Prostate gland (tissue), 2 donors: ENCODE measurements around the gene LSM3. TPM values are rescaled to one million over a fixed set of nuclear protein-coding genes. Genes with fewer than 3 reads are reported as not detected.

Experiments
- DNase-seq: peaks from one replicate; pipeline ENCODE4 v3.0.0-alpha.2; 2019; ENCODE audit warnings: low spot score
- H3K27ac ChIP-seq, 2 donors: fragments of 200-600 bp; sonication (generic); 2 replicates each; pipeline ENCODE4 v1.5.1; 2017 to 2019
- H3K27me3 ChIP-seq: fragments of 200-600 bp; sonication (generic); replicated peaks from 2 replicates; pipeline ENCODE4 v1.5.1; 2019; ENCODE audit not compliant: insufficient read depth
- H3K36me3 ChIP-seq, 2 donors: fragments of 200-600 bp; sonication (generic); 1 replicate in 1 of 2; 2 replicates in 1 of 2; pipeline versions ENCODE4 v1.5.1 to v1.8.1; 2017 to 2019
- H3K4me1 ChIP-seq: fragments of 200-600 bp; sonication (generic); replicated peaks from 2 replicates; pipeline ENCODE4 v1.5.1; 2019
- H3K4me3 ChIP-seq, 2 donors: fragments of 200-600 bp; sonication (generic); 2 replicates each; pipeline ENCODE4 v1.5.1; 2017 to 2019
- H3K9me3 ChIP-seq: fragments of 200-600 bp; sonication (generic); 2 replicates; pipeline ENCODE4 v1.5.1; 2017
- CTCF ChIP-seq, 4 experiments: fragments of 200-600 bp in 2 of 4; fragments of 450-650 bp in 2 of 4; sonication (generic) in 2 of 4; IDR thresholded peaks; 1 replicate in 3 of 4; 2 replicates in 1 of 4; pipeline ENCODE4 v1.5.1; 2016 to 2019; ENCODE audit warnings: antibody characterized with exemption in 4 of 4, mild to moderate bottlenecking in 2 of 4, moderate library complexity in 2 of 4
- POLR2A ChIP-seq: fragments of 450-650 bp; IDR thresholded peaks from one replicate; pipeline ENCODE4 v1.6.1; 2016; ENCODE audit warnings: antibody characterized with exemption, mild to moderate bottlenecking
- POLR2AphosphoS5 ChIP-seq: sonication (generic); formaldehyde crosslinking; IDR thresholded peaks from one replicate; pipeline ENCODE4 v1.6.1; 2017; ENCODE audit warnings: antibody characterized with exemption
- WGBS: methylation state at CpG from one replicate; pipeline ENCODE4 v1.1.5; 2018; 5-methylcytosine and 5-hydroxymethylcytosine counted together
- intact Hi-C: fragments of 100-400 bp; cut with DNase I; formaldehyde crosslinking; loops from one replicate; pipeline ENCODE4 v1.14.2; 2022
- total RNA-seq, 2 donors: library from RNA; depleted of rRNA; stranded (reverse); fragments of >200 nt; gene quantifications; one replicate each; pipeline ENCODE4 v1.1.0, GENCODE V29; 2016

LSM3 gene
- total RNA-seq, 2 donors from 2014 or later, result 15.0 to 15.1 TPM

GRCh38 chr3:14132120-14132519 lies 46.5 kb upstream of the LSM3 start:
- H3K9me3 ChIP-seq, result no peaks in the 10 kb centered on the region
- peaks cover 24 to 42% of the 10 kb centered on the region in 2 donors for H3K36me3 ChIP-seq
- H3K27me3 ChIP-seq, result no peaks in the 10 kb centered on the region
- no peak for DNase-seq
- TF ChIP-seq CTCF (IDR thresholded peaks at IDR 0.05) (no peak), POLR2AphosphoS5 (no peak), POLR2A (no peak)
- H3K27ac ChIP-seq, result no peak overlapping the region
- H3K4me1 ChIP-seq, result no peaks in the 10 kb centered on the region
- 96% methylated on average over 8 of the region's 8 CpGs for WGBS
- H3K4me3 ChIP-seq, result no peak overlapping the region
- intact Hi-C loops, result no loop called here

GRCh38 chr3:14132689-14133088 lies 45.9 kb upstream of the LSM3 start:
- DNase-seq, result no peak
- 94% methylated on average over 6 of the region's 6 CpGs for WGBS
- Histone ChIP-seq H3K27ac (no peak overlapping the region), H3K27me3 (no peaks in the 10 kb centered on the region), H3K9me3 (no peaks in the 10 kb centered on the region), H3K4me3 (no peak overlapping the region), H3K4me1 (no peaks in the 10 kb centered on the region), H3K36me3 (peaks cover 29 to 42% of the 10 kb centered on the region in 2 donors)
- intact Hi-C loops, result no loop called here
- TF ChIP-seq POLR2AphosphoS5 (no peak), CTCF (IDR thresholded peaks at IDR 0.05) (no peak)

GRCh38 chr3:14133188-14133800 lies 45.3 kb upstream of the LSM3 start:
- Histone ChIP-seq H3K4me1 (no peaks in the 10 kb centered on the region), H3K36me3 (peaks cover 29 to 42% of the 10 kb centered on the region in 2 donors), H3K27me3 (no peaks in the 10 kb centered on the region), H3K9me3 (no peaks in the 10 kb centered on the region), H3K27ac (no peak overlapping the region), H3K4me3 (no peak overlapping the region)
- no peak for TF ChIP-seq CTCF (IDR thresholded peaks at IDR 0.05)
- TF ChIP-seq POLR2A, result no peak
- TF ChIP-seq POLR2AphosphoS5, result no peak
- 89% methylated on average over 9 of the region's 10 CpGs for whole genome bisulfite sequencing
- intact Hi-C loops, result no loop called here
- no peak for DNase-seq

DNA sequence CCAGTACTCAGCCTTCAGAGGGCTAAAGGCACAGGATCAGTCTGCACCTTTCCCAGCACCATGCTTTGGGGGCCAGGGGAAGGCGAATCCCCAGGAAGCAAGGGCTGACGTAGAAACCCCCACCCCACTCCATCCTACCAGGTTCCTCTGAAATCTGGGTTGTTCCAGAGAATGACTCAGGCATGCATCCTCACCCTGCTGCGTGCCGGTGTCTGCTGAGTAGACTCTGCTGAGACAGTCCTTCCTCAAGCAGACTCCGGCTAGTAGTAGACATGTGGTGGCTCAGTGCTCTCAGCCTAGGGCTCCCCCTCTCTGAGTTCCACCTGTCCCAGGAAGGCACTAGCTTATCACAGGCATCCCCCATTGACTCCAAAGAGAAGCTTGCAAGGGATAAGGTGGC lies 44.7 kb upstream of the LSM3 start:
- WGBS, result 91% methylated on average over 5 of the region's 5 CpGs
- intact Hi-C loops, result no loop called here
- TF ChIP-seq POLR2A, result no peak
- no peak for TF ChIP-seq CTCF (IDR thresholded peaks at IDR 0.05)
- no peak for TF ChIP-seq POLR2AphosphoS5
- Histone ChIP-seq H3K4me1 (no peaks in the 10 kb centered on the region), H3K4me3 (no peak overlapping the region), H3K27me3 (no peaks in the 10 kb centered on the region), H3K9me3 (no peaks in the 10 kb centered on the region), H3K27ac (no peak overlapping the region), H3K36me3 (peaks cover 29 to 42% of the 10 kb centered on the region in 2 donors)
- DNase-seq, result no peak

GRCh38 chr3:14134291-14134690 lies 44.3 kb upstream of the LSM3 start:
- no peaks in the 10 kb centered on the region for H3K9me3 ChIP-seq
- 96% methylated on average over 6 of the region's 6 CpGs for WGBS
- intact Hi-C loops, result no loop called here
- H3K4me3 ChIP-seq, result no peak overlapping the region
- DNase-seq, result no peak
- peaks cover 29 to 42% of the 10 kb centered on the region in 2 donors for H3K36me3 ChIP-seq
- H3K27me3 ChIP-seq, result no peaks in the 10 kb centered on the region
- H3K4me1 ChIP-seq, result no peaks in the 10 kb centered on the region
- no peak for TF ChIP-seq POLR2A
- TF ChIP-seq POLR2AphosphoS5, result no peak
- TF ChIP-seq CTCF (IDR thresholded peaks at IDR 0.05), result no peak
- no peak overlapping the region for H3K27ac ChIP-seq
